GM23248 (cell line): Measurements from ENCODE around the gene TFRC. TPM values are rescaled to one million over a fixed set of nuclear protein-coding genes. Genes with fewer than 3 reads are reported as not detected.

Source experiments
- DNase-seq: peaks from one replicate; pipeline ENCODE4 v3.0.0-alpha.2; 2015
- H2AFZ ChIP-seq: fragments of 200-600 bp; sonication (generic); 2 replicates; pipeline ENCODE4 v1.6.1; 2016; ENCODE audit warnings: antibody characterized with exemption
- H3F3A ChIP-seq: fragments of 200-600 bp; sonication (generic); 2 replicates; pipeline ENCODE4 v1.6.1; 2016; ENCODE audit warnings: mild to moderate bottlenecking, antibody characterized with exemption, mixed run types; ENCODE audit not compliant: insufficient read depth
- H3K27ac ChIP-seq: fragments of 200-600 bp; sonication (generic); 2 replicates; pipeline ENCODE4 v1.5.1; 2016; ENCODE audit warnings: mild to moderate bottlenecking
- H3K27me3 ChIP-seq: fragments of 200-600 bp; sonication (generic); replicated peaks from 2 replicates; pipeline ENCODE4 v1.6.1; 2016; ENCODE audit warnings: mild to moderate bottlenecking; ENCODE audit not compliant: insufficient read depth
- H3K36me3 ChIP-seq: fragments of 200-600 bp; sonication (generic); 2 replicates; pipeline ENCODE4 v1.6.1; 2016; ENCODE audit warnings: low read depth, mild to moderate bottlenecking
- H3K4me1 ChIP-seq: fragments of 200-600 bp; sonication (generic); 2 replicates; pipeline ENCODE4 v1.6.1; 2016; ENCODE audit warnings: mild to moderate bottlenecking; ENCODE audit not compliant: insufficient read depth
- H3K4me2 ChIP-seq: fragments of 200-600 bp; sonication (generic); one replicate; pipeline ENCODE4 v1.6.1; 2016; ENCODE audit warnings: mild to moderate bottlenecking; ENCODE audit not compliant: unreplicated experiment
- H3K4me3 ChIP-seq: fragments of 200-600 bp; sonication (generic); 2 replicates; pipeline ENCODE4 v1.5.1; 2016; ENCODE audit warnings: mild to moderate bottlenecking
- H3K79me2 ChIP-seq: fragments of 200-600 bp; sonication (generic); 2 replicates; pipeline ENCODE4 v1.6.1; 2016; ENCODE audit warnings: mild to moderate bottlenecking; ENCODE audit not compliant: insufficient read depth
- H3K9ac ChIP-seq: fragments of 200-600 bp; sonication (generic); 2 replicates; pipeline ENCODE4 v1.6.1; 2016; ENCODE audit warnings: mild to moderate bottlenecking
- H3K9me2 ChIP-seq: fragments of 200-600 bp; sonication (generic); 2 replicates; pipeline ENCODE4 v1.6.1; 2016; ENCODE audit warnings: mixed run types, mild to moderate bottlenecking, moderate library complexity; ENCODE audit not compliant: insufficient read depth
- H3K9me3 ChIP-seq: fragments of 200-600 bp; sonication (generic); one replicate; pipeline ENCODE4 v1.6.1; 2017; ENCODE audit warnings: low read depth
- H4K20me1 ChIP-seq: fragments of 200-600 bp; sonication (generic); 2 replicates; pipeline ENCODE4 v1.6.0; 2016; ENCODE audit not compliant: insufficient read depth
- EZH2 ChIP-seq: fragments of 200-600 bp; sonication (generic); IDR thresholded peaks from 2 replicates; pipeline ENCODE4 v1.6.1; 2018; ENCODE audit warnings: antibody characterized with exemption, mild to moderate bottlenecking; ENCODE audit not compliant: insufficient read depth, poor library complexity, severe bottlenecking
- EZH2phosphoT487 ChIP-seq: fragments of 200-600 bp; sonication (generic); IDR thresholded peaks from 2 replicates; pipeline ENCODE4 v1.6.1; 2018; ENCODE audit warnings: antibody characterized with exemption, moderate library complexity, mild to moderate bottlenecking, low read depth; ENCODE audit not compliant: insufficient read depth
- WGBS, 2 experiments: methylation state at CpG; one replicate each; pipeline ENCODE4 v1.1.6; 2015 to 2017; ENCODE audit warnings: low lambda C conversion rate in 2 of 2, low coverage in 1 of 2; ENCODE audit errors: missing lambda C conversion rate in 2 of 2; 5-methylcytosine and 5-hydroxymethylcytosine counted together
- in situ Hi-C: fragments of 300-500 bp; cut with MboI; formaldehyde crosslinking; loops from 2 replicates; pipeline ENCODE4 v1.15.0; 2020
- polyA plus RNA-seq: library from polyadenylated mRNA; unstranded; fragments of >200 nt; fragmentation: Nextera tagmentation; extraction: Ambion mirVana; gene quantifications from 2 replicates; pipeline ENCODE4 v1.2.1, GENCODE V29; 2016
- total RNA-seq: library from RNA; depleted of rRNA; stranded (reverse); fragments of >200 nt; shearing (Covaris generic); gene quantifications from 2 replicates; pipeline ENCODE4 v1.2.3, GENCODE V29; 2014

TFRC gene
- total and polyA plus RNA-seq, 2 experiments from 2014 or later: 64.1 to 107 TPM

DNA sequence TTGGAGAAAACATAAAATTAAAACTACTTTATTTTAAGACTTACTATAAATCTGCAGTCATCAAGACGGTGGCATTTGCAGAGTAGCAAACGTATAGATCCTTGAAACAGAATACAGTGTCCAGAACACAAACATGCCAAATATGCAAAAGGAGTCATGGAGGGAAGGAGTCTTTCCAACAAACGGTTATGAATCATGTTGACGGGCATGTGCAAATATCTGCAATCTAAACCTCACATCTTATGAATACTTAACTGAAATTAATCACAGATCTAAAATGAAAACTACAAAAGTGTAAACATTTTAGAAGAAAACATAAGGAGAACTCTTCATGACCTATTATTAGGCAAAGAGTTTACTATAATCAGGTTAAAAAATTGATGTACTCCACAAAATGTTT lies 69.4 kb downstream of the TFRC start:
- Histone ChIP-seq H3K4me2 (no peak overlapping the region), H3K9me3 (no peaks in the 10 kb centered on the region), H3K9me2 (no peaks in the 10 kb centered on the region), H3K27ac (no peak overlapping the region), H3K79me2 (no peaks in the 10 kb centered on the region), H3F3A (no peaks in the 10 kb centered on the region), H3K4me1 (0 out of 2 replicates have a peak, but pooled peaks cover 5% of the 10 kb centered on the region), H4K20me1 (no peaks in the 10 kb centered on the region), H3K4me3 (no peak overlapping the region), H2AFZ (no peak overlapping the region), H3K36me3 (no peaks in the 10 kb centered on the region), H3K9ac (no peak overlapping the region), H3K27me3 (peaks cover 16% of the 10 kb centered on the region)
- TF ChIP-seq EZH2phosphoT487 (no peak), EZH2 (no peak)
- 42 to 43% methylated on average over 4 of the region's 4 CpGs for WGBS, 2 experiments
- in situ Hi-C loops: no loop called here
- DNase-seq: peak; percentile 2

DNA sequence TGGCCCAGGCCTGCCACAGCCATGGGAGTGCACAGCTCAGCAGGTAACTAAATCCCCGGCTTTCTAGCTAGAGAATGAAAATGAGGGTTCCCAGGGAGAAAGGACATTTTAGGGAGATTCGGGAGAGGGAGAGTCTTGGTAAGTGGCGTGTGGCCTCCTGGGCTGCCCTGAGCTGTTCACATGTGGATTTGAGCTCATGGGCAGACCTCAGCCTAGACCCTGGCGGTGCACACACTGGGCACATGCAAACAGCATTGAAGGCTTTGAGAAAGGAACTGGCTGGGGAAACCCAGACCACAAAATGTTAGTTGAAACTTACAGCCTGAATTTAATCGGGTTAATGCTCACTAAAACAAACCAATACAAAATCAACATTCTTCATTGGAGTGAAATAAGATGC lies 72.4 kb downstream of the TFRC start:
- no peak overlapping the region for H3K4me2 ChIP-seq
- no peaks in the 10 kb centered on the region for H4K20me1 ChIP-seq
- H3F3A ChIP-seq: no peaks in the 10 kb centered on the region
- no peak for DNase-seq
- no peak overlapping the region for H3K9ac ChIP-seq
- no peaks in the 10 kb centered on the region for H3K9me2 ChIP-seq
- no peak overlapping the region for H2AFZ ChIP-seq
- TF ChIP-seq EZH2 (no peak), EZH2phosphoT487 (no peak)
- no peaks in the 10 kb centered on the region for H3K4me1 ChIP-seq
- whole genome bisulfite sequencing, 2 experiments: 59 to 68% methylated on average over 5 of the region's 5 CpGs
- H3K4me3 ChIP-seq: no peak overlapping the region
- no peaks in the 10 kb centered on the region for H3K79me2 ChIP-seq
- H3K27me3 ChIP-seq: peaks cover 16% of the 10 kb centered on the region
- no peaks in the 10 kb centered on the region for H3K36me3 ChIP-seq
- no peak overlapping the region for H3K27ac ChIP-seq
- no peaks in the 10 kb centered on the region for H3K9me3 ChIP-seq
- in situ Hi-C loops: no loop called here

DNA sequence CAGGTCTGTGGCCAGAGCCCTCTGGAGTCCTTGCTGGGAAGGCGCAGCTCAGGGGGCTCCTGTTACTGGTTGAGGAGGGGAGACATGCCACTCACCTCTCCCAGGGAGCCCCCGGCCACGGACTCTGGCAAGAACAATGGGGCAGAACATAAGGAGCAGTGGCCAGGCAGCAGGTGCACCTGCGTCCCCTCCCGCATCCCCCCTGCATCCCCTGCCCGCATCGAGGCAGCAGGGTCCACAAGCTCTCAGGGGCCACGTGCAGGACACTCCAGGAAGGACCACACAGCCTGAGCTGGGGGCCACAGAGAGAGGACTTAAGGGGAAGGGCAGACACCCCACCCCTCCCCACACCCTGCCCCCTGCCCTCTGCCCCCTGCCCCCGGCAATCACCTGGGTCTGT lies 73.0 kb downstream of the TFRC start:
- no peak overlapping the region for H3K4me2 ChIP-seq
- H3K27me3 ChIP-seq: peaks cover 20% of the 10 kb centered on the region
- in situ Hi-C loops: no loop called here
- TF ChIP-seq EZH2phosphoT487: no peak
- no peak for TF ChIP-seq EZH2
- no peak overlapping the region for H3K4me3 ChIP-seq
- no peaks in the 10 kb centered on the region for H3K4me1 ChIP-seq
- WGBS, 2 experiments: 66 to 70% methylated on average over 4 to 9 of the region's 9 CpGs
- no peaks in the 10 kb centered on the region for H3K36me3 ChIP-seq
- no peak overlapping the region for H3K9ac ChIP-seq
- H3K79me2 ChIP-seq: no peaks in the 10 kb centered on the region
- H2AFZ ChIP-seq: no peak overlapping the region
- no peaks in the 10 kb centered on the region for H4K20me1 ChIP-seq
- H3K9me3 ChIP-seq: no peaks in the 10 kb centered on the region
- no peaks in the 10 kb centered on the region for H3F3A ChIP-seq
- no peak overlapping the region for H3K27ac ChIP-seq
- no peaks in the 10 kb centered on the region for H3K9me2 ChIP-seq
- DNase-seq: no peak

DNA sequence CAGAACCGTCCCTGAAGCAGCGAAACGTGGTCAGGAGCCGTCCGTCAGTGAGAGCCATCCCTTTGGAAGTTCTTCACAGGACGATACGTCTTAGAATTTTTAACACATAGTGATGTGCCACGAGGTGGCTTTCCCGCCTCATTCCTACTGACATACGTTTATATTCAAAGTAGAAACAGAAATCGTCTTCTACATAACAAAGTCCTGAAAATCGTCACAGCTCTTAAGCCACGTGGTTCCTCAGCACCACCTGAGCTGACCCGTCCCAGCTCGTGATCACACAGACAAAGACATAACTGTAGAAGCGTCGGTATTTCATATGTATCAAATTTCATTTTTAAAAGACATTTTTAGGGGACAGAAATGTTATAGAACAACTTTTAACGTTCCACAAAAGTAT lies 73.5 kb downstream of the TFRC start:
- no peak for DNase-seq
- no peak for TF ChIP-seq EZH2
- TF ChIP-seq EZH2phosphoT487: no peak
- H4K20me1 ChIP-seq: no peaks in the 10 kb centered on the region
- H2AFZ ChIP-seq: no peak overlapping the region
- no peaks in the 10 kb centered on the region for H3K79me2 ChIP-seq
- H3K27ac ChIP-seq: no peak overlapping the region
- 71 to 72% methylated on average over 18 of the region's 18 CpGs for WGBS, 2 experiments
- no peaks in the 10 kb centered on the region for H3K9me3 ChIP-seq
- no peaks in the 10 kb centered on the region for H3K9me2 ChIP-seq
- no peaks in the 10 kb centered on the region for H3F3A ChIP-seq
- H3K4me2 ChIP-seq: no peak overlapping the region
- no peaks in the 10 kb centered on the region for H3K4me1 ChIP-seq
- in situ Hi-C loops: no loop called here
- H3K36me3 ChIP-seq: no peaks in the 10 kb centered on the region
- H3K9ac ChIP-seq: no peak overlapping the region
- peaks cover 25% of the 10 kb centered on the region for H3K27me3 ChIP-seq
- H3K4me3 ChIP-seq: no peak overlapping the region
